ENCODE measurements around the gene NAT16.
"Not testable (repeated sequence)": the region's sequence is repeated elsewhere in the genome, so short reads cannot be mapped to it uniquely, and the experiment has no call there.

Gene NAT16

DNA sequence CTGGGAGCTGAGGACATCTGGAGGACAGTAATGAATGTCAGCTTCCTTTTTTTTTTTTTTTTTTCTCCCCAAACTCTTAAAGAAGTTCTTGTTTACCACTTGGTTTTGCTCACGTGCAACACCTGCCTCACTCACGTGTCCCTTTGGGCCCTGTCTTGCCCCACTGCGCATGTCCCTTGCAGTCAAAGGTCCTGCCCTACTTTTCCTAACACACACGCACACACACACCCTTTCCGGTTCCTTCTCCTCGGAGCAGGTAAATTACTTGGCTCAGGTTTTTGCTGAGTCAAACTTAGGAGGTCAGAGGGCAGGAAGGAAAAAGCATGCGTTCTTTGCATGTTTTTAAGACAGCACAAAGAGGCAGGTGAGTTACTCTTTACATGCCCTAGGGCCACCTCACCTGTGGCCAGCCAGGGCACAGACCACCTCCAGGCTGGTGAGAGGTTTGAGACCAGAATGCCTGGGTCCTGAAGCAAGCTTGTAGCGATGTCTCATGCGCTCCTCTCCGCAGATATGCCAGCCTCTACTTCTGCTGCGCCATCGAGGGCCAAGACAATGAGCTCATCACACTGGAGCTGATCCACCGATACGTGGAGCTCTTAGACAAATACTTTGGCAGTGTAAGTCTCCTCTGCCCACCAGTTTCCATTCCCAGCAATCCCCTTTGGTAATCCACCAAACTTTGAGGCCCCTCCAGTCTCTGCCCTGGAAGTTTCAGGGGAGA, 23.1 kb downstream of the NAT16 start:
- no peak for DNase-seq (ENCODE audit: low read depth in 2 of 2)

DNA sequence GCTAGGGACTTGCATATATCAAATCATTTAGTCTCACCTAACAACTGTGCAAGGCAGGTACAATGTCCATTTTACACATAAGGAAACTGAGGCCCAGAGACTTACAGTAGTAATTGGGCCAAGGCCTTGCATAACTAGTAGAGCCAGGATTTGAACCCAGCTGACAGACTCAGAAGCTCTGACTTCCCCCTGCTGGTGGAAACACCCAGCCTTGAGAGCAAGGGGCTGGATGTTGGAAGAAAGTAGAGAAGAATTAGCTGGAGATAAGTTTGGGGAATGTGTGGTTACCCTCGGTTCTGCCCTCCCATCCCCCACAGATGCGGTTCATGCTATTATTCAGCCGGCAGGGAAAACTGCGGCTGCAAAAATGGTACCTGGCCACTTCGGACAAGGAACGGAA, 23.8 kb downstream of the NAT16 start:
- no peak for DNase-seq (ENCODE audit: low read depth in 2 of 2)

DNA sequence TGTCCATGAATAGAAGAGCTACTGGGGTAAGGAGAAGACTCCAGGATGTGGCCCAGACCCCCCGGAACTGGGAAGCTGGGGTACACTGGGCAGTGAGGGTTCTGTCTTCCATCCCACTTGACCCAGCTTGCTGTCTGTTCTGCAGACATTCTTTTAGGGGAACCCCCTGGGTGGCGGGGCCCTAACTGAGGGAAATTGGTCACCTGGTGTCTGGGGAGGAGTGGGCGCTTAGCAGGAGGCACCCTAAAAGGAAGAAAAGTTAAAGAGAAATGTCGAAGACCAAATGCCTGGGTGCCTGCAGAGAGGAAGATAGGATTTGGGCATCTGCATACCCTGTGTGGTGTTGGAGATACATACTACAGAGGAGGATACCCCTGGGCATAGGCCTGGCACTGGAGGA, 24.8 kb downstream of the NAT16 start:
- DNase-seq (ENCODE audit: low read depth in 2 of 2), result no peak

DNA sequence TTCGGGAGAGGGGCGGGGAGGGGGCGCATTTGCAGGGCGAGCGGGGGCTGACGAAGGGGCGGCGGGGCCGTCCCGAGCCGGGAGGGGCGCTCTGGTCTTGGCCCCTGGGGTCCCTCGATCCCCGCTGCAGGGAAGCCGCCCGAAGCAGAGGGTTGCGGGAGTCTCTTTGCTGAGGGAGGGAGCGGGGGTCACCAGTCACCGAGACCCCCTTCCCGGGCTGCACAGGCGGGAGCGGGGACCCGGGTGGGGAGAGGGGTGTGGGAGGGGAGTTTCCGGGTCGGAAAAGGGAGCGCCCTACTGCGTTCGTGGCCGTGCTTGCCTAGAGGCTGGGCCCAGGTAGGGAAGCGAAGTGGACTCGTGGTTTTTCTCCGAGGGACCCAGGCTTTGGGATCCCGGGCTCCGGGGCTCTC, 25.4 kb downstream of the NAT16 start:
- no peak for DNase-seq (ENCODE audit: low read depth in 2 of 2)

DNA sequence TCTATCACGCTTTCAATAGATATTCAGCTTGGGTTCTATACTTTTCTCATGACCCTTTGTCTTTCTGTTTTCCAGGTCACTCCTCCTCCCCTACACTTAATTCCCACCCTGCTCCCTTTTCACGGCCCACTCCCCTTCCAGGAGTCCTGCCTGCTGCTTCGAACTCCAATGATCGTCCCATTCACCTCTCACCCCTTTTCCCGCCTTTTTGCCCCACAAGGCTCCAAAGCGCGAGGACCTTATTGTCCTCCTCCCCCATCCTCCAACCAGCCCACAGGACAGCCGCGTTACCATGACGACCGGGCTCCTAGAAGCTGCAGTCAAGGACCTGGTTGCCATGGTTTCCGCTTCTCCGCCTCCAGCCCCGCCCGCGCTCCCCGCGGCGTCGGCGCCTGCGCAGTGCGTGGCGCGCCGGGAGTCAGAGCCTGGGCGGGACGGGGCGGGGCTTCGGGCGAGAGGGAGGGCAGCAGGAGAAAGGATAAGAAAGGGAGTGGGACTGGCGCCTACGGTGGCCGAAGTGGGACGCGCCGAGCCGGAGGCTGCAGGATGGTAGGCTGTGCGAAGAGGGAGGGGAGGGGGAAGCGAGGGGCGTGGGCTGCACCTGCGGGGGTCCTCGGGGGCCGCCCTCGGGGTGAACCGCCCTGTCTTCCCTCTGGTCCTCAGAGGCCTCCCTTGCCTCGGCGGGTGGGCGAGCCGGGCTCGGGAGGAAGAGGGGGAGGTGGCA, 26.0 kb downstream of the NAT16 start, which contains the start of gene AP1S1:
AP1S1 (plus strand) TSS at position 508 of the 724 bp plus-strand sequence; CDS start at position 547, 39 bp downstream.
- DNase-seq (ENCODE audit: low read depth in 2 of 2), result peak; percentile 72 to 83

DNA sequence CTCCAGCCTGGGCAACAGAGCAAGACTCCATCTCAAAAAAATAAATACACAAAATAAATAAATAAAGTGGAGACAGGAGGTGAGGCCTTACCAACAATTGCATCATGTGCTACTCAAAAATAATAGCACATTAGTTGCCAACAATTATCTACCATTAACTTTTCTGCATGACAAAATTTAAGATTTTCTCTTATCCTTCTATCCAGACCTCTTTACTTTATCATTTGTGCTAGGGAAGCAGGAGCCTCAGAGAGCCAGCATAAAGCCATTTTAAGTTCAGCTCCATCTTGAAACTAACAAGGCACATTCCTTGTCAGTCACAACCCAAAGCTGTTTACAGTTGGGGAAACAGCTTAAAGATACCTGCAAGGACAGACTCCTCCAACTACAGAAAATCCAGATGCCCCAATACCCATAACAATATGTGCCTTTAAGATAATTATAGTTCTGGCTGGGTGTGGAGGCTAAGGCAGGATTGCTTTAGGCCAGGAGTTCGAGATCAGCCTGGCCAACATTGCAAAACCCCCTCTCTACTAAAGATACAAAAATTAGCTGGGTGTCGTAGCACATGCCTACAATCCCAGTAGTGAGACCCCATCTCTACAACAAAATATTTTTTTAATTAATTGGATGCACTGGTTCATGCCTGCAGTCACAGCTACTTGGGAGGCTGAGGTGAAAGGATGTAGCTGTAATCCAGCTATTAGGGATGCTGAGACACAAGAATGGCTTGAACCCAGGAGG, 28.0 kb downstream of the NAT16 start:
- DNase-seq (ENCODE audit: low read depth in 2 of 2), result no peak

DNA sequence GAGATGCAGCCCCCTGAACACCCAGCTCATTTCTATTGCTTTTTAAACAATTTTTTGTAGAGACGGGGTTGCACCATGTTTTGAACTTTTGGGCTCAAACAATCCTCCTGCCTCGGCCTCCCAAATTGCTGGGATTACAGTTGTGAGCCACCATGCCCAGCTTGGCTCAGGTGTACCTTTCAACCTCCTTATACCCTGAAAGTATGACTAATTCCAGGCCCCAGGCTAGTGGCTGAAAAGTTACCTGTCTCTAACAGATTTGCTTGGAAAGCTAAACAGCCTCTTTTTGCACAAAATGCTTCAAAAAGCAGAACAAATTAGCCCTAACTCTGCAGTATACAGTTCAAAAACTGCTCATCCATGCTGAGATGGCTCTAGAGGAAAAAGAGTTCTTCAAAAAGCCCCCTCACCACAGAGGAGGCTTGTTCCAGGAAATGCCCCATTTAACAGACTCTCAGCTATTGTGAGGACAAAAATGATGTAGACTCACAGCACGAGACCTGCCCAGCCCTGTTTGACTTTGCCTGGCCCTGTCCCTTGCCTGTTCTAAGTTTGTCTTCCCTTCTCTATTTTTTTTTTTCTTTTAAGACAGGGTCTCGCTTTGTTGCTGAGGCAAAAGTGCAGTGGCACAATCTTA, 39.2 kb downstream of the NAT16 start:
- DNase-seq (ENCODE audit: low read depth in 2 of 2), result no peak

DNA sequence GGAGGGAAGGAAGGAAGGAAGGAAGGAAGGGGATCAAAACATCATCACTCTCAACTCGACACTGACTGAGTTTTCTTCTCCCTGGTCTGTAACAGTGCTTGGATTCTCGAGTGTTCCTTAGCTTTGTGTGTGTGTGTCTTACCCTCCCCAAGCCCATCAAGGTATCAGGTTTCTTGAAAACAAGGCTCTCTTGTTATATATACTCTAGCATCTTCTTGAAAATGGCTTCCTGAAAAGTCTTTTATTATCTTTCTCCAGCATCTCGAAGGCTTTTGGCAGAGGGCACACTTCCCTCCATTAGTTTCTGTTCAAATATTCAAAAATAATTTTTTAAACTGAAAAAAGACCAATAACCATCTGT, 39.8 kb downstream of the NAT16 start:
- DNase-seq (ENCODE audit: low read depth in 2 of 2), result no peak

DNA sequence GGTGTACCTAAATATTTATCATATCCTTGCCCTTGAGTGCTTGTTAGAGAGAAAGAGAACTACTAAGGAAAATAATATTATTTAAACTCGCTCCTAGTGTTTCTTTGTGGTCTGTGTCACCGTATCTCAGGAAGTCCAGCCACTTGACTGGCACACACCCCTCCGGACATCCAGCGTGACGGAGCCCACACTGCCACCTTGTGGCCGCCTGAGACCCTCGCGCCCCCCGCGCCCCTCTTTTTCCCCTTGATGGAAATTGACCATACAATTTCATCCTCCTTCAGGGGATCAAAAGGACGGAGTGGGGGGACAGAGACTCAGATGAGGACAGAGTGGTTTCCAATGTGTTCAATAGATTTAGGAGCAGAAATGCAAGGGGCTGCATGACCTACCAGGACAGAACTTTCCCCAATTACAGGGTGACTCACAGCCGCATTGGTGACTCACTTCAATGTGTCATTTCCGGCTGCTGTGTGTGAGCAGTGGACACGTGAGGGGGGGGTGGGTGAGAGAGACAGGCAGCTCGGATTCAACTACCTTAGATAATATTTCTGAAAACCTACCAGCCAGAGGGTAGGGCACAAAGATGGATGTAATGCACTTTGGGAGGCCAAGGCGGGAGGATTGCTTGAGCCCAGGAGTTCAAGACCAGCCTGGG, 41.8 kb downstream of the NAT16 start:
- DNase-seq (ENCODE audit: low read depth in 2 of 2), result peak; percentile 70 to 76

DNA sequence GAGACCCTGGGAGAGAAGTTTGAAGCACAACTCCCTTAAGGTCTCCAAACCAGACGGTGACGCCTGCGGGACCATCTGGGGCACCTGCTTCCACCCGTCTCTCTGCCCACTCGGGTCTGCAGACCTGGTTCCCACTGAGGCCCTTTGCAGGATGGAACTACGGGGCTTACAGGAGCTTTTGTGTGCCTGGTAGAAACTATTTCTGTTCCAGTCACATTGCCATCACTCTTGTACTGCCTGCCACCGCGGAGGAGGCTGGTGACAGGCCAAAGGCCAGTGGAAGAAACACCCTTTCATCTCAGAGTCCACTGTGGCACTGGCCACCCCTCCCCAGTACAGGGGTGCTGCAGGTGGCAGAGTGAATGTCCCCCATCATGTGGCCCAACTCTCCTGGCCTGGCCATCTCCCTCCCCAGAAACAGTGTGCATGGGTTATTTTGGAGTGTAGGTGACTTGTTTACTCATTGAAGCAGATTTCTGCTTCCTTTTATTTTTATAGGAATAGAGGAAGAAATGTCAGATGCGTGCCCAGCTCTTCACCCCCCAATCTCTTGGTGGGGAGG, 42.4 kb downstream of the NAT16 start:
- no peak for DNase-seq (ENCODE audit: low read depth in 2 of 2)

DNA sequence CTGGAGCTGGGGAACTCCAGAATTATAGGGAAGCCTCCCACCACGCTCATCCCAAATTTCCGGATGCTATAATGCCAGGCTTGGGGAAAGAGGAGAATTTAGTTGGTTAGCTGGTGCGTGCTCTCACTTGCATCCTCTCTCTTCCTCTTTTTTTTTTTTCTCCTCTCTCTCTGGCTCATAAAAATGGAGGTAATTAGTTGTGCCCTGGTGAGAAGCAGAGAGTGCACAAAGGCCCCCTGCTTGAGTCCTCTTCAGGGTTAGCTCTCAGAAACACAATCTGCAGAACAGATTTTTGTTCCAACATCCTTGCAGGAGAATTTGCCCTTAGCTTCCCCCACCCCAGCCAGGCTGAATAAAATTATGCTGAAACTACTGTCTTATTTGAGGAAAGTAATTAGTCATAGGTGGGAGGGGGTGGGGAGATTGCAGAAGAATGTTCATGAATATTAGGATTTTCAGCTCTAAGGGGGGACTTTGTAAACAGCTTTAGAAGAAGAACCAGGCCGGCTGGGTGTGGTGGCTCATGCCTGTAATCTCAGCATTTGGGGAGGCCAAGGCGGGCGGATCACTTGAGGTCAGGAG, 45.6 kb downstream of the NAT16 start:
- no peak for DNase-seq (ENCODE audit: low read depth in 2 of 2)

DNA sequence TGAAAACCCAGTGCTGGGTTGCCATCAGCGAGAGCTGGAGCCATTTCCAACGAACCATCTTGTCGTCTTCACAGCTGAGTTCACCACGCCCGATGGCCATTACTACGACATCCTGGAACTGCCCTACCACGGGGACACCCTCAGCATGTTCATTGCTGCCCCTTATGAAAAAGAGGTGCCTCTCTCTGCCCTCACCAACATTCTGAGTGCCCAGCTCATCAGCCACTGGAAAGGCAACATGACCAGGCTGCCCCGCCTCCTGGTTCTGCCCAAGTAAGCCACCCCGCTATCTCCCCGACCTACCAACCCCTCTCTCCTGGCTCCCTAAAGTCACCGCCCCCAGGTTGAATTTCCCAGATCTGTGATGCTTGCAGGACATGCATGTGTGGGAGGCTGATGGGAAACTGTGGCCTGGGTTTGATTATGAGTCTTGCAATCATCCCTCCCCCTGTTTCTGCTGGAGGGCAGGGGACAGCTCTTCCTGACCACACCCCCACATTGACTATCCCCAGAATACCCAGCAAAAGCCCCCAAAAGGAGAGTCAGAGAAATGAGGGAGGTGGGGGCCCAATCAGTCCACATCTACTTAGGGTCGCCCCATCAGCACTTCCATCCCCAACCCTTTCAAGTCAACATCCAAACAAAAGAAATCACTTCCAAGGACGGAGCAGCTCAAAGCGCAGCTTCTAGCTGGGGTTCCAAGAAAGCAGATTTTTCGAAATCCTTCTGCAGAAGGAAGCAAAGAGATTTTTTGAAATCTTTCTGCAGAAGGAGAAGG, 46.3 kb downstream of the NAT16 start:
- DNase-seq (ENCODE audit: low read depth in 2 of 2), result no peak

DNA sequence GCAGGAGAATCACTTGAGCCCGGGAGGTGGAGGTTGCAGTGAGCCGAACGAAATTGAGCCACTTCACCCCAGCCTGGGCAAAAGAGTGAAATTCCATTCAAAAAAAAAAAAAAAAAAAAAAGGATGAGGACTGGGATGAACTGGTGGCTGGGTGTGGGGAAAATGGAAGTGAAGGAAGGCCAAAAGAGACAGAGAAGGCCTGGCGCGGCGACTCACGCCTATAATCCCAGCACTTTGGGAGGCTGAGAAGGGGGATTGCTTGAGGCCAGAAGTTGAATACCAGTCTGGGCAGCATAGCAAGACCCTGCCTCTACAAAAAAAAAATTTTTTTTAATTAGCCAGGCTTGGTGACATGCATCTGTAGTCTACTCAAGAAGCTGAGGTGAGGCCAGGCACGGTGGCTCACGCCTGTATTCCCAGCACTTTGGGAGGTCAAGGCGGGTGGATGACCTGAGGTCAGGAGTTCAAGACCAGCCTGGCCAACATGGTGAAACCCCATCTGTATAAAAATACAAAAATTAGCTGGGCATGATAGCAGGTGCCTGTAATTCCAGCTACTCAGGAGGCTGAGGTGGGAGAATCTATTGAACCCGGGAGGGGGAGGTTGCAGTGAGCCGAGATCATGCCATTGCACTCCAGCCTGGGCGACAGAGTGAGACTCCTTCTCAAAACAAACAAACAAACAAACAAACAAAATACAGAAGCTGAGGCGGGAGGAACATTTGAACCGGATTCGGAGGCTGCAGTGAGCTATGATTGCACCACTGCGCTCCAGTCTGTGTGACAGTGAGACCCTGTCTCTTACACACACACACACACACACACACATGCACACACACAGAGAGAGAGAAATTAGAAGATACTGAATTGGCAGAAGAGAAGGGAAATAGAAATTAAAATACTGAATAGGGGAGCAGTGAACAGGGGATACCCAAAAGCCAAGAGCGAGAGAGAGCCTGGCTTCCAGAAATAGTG, 47.2 kb downstream of the NAT16 start:
- not testable (repeated sequence) for DNase-seq (ENCODE audit: low read depth in 2 of 2)

DNA sequence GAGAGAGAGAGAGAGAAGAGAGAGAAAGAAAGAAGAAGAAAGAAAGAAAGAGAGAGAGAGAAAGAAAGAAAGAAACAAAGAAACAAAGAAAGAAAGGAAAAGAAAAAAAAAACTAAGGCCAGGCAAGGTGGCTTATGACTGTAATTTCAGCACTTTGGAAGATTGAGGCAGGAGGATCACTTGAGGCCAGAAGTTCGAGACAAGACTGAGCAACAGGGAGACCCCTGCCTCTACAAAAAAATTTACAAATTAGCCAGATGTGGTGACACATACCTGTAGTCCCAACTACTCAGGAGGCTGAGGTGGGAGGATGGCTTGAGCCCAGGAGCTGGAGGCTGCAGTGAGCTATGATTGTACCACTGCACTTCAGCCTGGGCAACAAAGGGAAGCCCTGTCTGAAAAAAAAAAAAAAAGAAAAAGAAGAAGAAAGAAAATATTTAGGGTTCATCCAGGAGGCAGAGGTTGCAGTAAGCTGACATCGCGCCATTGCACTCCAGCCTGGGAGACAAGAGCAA, 50.4 kb downstream of the NAT16 start:
- DNase-seq (ENCODE audit: low read depth in 2 of 2), result no peak

DNA sequence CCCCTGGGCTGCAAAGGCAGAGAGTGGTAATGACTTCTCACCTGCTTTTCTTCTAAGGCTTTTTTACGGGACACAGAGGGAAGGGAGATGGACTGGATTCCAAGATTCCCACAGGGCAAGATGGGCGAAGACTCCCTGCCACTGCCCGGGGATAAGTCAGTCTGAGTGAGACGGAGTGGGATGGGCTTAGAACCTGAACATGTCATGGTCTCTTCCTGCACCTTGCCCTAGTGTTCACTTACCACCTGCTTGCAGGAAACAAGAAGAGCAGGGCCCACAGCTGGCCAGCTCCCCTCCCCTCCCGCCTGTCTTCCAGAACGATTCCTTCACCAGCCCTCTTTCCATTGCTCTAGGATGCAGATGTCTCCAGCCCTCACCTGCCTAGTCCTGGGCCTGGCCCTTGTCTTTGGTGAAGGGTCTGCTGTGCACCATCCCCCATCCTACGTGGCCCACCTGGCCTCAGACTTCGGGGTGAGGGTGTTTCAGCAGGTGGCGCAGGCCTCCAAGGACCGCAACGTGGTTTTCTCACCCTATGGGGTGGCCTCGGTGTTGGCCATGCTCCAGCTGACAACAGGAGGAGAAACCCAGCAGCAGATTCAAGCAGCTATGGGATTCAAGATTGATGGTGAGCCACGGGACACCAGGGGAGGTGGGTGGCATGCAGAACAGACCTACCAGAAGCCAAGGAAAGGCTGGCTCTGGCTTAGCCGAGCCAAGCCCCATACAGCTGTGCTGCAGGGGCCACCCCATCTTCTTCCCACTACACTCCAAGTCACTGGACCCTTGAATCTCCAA, 51.9 kb downstream of the NAT16 start:
- DNase-seq (ENCODE audit: low read depth in 2 of 2), result no peak

DNA sequence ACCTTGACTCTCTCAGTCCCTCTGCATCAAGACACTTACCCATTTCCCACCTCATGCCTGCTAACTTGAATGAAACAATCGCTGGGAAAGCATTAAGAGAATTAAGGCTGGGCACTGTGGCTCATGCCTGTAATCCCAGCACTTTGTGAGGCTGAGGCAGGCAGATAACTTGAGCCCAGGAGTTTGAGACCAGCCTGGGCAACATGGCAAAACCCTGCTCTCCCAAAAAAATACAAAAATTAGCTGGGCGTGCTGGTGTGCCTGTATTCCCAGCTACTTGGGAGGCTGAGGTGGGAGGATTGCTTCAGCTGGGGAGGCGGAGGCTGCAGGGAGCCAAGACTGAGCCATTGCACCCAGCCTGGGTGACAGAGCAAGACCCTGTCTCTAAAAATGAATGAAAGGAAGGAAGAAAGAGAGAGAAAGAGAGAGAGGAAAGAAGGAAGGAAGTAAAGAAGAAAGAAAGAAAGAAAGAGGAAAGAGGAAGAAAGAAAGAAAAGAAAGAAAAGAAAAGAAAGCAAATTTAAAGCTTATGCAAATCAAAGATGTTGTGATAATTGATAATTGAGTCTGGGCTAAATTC, 52.5 kb downstream of the NAT16 start:
- no peak for DNase-seq (ENCODE audit: low read depth in 2 of 2)

DNA sequence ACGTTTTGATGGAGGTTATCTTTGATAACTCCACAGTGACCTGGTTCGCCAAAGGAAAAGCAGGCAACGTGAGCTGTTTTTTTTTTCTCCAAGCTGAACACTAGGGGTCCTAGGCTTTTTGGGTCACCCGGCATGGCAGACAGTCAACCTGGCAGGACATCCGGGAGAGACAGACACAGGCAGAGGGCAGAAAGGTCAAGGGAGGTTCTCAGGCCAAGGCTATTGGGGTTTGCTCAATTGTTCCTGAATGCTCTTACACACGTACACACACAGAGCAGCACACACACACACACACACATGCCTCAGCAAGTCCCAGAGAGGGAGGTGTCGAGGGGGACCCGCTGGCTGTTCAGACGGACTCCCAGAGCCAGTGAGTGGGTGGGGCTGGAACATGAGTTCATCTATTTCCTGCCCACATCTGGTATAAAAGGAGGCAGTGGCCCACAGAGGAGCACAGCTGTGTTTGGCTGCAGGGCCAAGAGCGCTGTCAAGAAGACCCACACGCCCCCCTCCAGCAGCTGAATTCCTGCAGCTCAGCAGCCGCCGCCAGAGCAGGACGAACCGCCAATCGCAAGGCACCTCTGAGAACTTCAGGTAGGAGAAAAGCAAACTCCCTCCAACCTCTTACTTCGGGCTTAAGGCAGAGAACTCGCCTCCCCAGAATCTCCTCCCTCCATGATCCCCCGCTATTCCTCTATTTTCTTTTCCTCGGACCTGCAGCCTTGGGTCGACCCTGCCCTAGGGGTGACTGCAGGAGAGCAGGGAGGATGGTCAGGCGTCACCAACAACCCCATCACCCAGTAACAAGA, 53.2 kb downstream of the NAT16 start, which contains the start of gene SERPINE1:
SERPINE1 (plus strand) TSS at position 454 of the 809 bp plus-strand sequence. CDS start 1,290 bp downstream, outside the sequence.
- peak in 1 of 2 donors; percentile 27 for DNase-seq (ENCODE audit: low read depth in 2 of 2)
